ENCODE data around the gene PBX1. TPM values are rescaled to one million over a fixed set of nuclear protein-coding genes. Genes with fewer than 3 reads are reported as not detected.

The PBX1 gene
- total RNA-seq, 1 experiment from 2014 or later: 1.9 TPM

DNA sequence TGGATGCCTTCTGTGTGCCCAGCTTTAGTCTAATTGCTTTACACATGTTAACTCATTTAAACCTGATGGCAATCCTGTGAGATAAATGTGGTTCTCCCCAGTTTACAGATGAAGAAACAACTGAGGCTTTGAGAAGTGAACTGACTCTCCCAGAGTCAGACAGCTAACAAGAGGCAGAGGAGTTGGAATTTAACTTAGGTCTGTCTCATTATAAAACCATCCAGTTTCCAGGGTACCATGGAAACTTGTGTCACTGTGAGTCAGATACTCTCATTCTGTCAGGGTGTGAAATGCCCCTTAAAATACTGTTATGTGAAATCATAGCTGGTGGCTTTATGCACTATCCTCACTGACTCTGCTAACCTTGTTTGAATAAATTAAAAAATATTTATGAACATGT lies 206.6 kb downstream of the PBX1 start:
- no peak for DNase-seq (ENCODE audit: low read depth, low spot score)
- in situ Hi-C loops (cut with HindIII; ENCODE audit: low pct_unique_long_range_greater_than_20kb, low sequenced_read_pairs): no loop called here

DNA sequence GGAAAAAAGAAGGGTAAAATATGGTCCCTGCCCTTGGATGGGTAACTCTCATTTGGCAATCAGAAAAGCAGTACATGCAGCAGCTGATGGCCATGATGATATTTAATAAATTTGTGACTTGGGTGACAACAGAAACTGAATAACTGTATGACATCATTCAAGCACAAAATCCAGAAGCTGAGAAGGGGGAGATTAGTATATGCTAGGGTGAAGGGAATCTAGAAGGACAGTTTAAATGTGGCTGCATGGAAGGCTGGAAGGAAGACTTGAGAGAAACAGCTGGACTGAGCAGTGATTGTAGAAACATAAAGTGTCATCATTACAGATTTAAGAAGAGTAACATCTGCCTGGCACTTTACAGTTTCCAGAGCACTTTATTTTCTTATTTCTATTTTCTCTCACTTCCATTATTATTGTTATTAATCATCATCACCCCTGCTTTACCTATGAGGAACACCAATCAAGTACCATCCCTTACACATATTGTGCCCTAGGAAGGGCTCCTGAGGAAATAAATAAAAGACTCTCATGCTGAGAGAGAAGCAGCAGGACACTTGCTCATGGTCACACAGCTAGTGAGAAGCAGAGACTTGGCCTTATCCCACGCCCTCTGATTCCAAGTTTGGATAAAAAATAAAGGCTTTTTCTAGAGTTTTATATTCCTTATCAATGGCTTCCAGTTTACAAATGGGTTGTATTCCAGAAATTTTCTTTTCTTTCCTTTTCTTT lies 207.2 kb downstream of the PBX1 start:
- in situ Hi-C loops (cut with HindIII; ENCODE audit: low pct_unique_long_range_greater_than_20kb, low sequenced_read_pairs): no loop called here
- DNase-seq (ENCODE audit: low read depth, low spot score): no peak

DNA sequence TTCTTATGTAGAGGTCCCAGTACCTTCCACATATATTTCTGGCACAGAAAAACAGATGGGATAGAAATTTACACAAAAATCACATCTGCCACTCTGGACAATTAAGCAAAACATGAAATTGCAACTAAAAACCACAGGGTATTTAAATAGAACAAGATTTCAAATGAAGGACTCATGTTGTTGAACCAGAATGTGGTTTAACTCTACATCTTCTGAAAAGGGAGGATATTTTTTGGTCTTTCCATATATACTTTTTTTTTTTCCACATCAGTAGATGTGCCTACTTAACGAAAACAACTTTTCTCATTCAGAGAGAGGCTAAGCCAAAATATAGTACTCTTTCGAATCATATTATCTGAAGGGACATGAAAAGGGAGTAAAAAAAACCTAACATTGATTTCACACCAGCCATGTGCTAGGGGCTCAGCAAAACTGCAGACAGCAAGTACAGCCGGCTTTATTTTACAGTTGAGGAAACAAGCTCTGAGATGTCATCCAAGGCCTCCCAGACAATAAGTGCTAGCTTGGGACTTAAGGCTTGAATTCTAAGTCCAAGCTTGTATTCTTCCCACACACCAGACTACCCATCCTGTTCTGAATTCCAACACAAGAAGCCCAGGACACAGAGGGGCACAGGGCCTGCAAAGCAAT lies 208.9 kb downstream of the PBX1 start:
- DNase-seq (ENCODE audit: low read depth, low spot score): no peak
- in situ Hi-C loops (cut with HindIII; ENCODE audit: low pct_unique_long_range_greater_than_20kb, low sequenced_read_pairs): no loop called here

DNA sequence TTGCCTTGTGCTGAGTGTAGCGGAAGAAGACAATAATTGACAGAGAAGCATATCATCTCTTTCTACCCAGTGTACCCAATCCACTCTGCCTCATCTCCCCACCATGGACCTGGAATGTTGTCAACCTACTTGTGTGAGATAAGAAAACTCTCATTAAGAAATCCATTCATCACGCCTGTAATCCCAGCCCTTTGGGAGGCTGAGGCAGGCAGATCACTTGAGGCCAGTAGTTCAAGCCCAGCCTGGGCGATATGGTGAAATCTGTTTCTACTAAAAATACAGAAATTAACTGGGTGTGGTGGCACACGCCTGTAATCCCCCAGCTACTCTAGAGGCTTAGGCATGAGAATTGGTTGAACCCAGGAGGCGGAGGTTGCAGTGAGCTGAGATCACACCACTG lies 209.6 kb downstream of the PBX1 start:
- DNase-seq (ENCODE audit: low read depth, low spot score): no peak
- in situ Hi-C loops (cut with HindIII; ENCODE audit: low pct_unique_long_range_greater_than_20kb, low sequenced_read_pairs): no loop called here

DNA sequence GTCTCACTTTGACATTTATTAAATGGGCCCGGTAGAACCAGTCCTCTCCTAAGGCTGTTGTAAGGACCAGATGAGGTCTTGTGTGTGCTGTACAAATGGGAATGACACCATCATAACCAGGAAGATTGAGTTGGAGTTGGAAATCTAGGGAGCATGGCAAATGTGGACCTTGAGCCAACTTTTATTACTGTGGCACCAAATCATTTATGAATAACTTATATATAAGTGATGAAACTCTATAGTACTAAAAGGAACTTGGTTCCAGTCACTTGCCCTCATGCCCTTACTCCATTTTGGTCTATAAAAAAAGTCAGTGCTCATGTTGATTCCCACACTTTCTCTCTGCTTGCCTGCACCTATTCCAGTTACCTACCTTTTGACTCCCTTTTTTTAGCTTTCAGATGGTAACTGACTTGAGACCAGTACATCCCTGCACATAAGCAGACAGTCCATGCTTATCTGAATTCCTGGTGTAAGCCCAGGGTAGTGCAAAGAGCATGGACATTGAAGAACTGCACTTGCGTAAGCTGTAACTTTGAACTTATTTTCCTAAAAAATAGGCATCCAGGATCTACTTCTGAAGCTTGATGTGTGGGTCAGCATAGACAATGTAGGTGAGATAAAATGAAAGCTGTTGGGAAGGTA lies 210.6 kb downstream of the PBX1 start:
- in situ Hi-C loops (cut with HindIII; ENCODE audit: low pct_unique_long_range_greater_than_20kb, low sequenced_read_pairs): no loop called here
- no peak for DNase-seq (ENCODE audit: low read depth, low spot score)

DNA sequence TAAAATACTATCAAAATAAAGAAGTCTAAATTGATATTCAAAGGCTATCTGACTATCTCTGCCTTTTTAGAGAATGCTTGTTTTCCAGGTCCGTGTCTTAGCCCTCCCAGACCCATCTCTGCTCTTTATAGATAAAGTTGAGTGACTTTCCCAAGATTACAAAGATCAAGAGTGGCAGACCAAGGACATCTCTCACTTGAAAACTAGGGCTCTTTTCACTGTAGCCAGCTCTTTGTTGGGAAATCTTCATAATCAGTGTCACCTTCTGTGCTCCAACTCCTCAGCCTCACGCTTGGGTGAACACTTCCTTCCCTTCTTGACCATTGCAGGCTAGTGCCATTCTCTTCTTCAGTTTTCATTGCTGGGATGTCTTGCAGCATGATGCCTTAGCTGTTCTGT lies 211.1 kb downstream of the PBX1 start:
- in situ Hi-C loops (cut with HindIII; ENCODE audit: low pct_unique_long_range_greater_than_20kb, low sequenced_read_pairs): no loop called here
- no peak for DNase-seq (ENCODE audit: low read depth, low spot score)

DNA sequence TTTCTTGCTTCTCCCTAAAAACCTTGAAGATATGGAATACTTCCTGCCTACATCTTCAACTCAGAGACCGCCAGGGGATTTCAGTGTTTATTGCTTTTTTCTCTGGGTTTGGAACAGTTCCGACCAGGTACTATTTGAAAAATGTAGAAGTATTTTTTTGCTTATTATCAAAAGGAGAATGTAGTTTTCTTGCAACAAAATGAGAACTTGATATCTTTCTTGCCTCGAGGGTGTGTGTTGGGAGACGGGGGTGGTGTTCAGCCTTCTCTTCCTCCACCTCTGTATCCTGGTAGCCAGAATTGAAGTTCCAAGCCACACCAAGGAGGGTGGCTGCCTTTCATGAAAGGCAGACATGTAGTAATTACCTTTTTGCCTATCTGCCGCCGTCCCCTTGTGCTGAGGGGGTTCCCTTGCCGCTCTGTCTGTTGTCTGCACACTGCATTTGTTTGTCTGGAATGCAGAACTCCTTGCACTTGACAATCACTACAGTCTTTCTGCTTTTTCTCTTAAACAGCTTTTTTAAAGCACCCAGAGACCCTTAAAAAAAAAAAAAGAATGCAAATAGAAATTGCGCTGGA lies 212.1 kb downstream of the PBX1 start:
- in situ Hi-C loops (cut with HindIII; ENCODE audit: low pct_unique_long_range_greater_than_20kb, low sequenced_read_pairs): no loop called here
- DNase-seq (ENCODE audit: low read depth, low spot score): no peak

DNA sequence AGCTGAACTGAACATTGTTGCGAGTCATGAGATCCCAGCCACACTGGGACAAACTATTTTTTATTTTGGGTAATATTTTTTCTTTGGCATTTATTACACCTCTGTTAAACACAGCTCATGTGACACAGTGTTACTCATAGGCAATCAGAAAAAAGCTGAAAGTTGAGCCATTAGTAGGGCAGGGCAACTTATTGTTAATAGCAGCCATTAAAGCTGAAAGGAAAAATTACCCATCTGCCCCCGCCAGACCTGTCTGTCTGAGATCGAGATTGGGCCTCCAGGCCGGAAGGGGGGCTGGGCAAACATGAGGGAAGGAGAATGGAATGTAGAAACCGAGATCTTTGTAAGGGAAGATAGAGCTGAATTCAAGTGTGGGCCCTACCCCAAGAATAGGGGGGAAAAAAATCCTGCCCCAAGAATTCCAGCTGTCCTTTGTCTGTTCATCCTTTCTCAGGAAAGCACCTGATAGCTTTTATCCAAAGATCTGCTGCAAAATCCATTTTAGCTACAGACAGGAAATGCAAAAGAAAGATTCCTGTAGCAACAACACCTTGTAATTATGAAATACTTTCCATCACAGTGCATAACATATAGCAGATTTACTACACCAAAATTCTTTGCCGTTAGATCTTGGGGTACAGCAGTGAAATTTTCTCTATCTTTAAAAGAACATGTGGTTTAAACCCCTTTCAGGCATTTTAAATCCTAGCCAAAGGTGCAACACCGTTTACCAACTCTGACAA lies 212.8 kb downstream of the PBX1 start:
- in situ Hi-C loops (cut with HindIII; ENCODE audit: low pct_unique_long_range_greater_than_20kb, low sequenced_read_pairs): no loop called here
- no peak for DNase-seq (ENCODE audit: low read depth, low spot score)

DNA sequence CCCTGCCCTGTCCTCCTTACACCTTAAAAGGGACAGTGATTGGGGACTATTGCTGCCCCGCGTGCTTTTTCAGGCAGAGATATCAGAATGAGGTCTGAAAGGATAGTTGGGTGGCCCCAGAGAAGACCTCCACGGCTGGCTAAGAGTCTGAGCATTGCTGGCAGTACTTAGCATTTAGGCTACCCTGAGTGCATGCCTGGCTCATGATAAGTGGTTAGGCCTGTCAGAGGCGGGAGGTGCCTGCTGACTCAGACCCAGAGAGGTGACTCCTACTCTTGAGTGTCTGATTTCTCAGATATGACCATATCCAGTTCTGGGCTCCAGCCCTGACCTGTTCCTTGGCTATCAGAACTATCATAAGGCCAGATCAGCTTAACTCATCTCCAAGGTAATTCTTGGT lies 213.7 kb downstream of the PBX1 start:
- no peak for DNase-seq (ENCODE audit: low read depth, low spot score)
- in situ Hi-C loops (cut with HindIII; ENCODE audit: low pct_unique_long_range_greater_than_20kb, low sequenced_read_pairs): no loop called here

DNA sequence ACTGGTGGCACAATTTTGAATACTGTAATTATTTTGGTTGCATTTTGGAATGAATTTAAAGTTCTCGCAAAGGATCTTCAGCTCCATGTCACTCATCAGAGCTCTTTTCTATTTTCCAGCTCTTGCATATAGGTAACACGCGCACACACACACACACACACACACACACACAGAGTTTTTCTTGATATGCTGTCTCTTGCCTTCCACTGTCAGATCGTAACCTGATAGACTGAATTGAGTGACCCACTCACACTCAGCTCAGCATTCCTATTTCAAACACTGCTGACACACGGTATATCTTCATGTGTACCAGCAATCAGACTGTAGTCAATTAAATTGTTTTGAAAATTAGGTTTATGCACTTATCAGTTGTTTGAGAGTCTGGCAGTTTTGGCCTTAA lies 214.1 kb downstream of the PBX1 start:
- in situ Hi-C loops (cut with HindIII; ENCODE audit: low pct_unique_long_range_greater_than_20kb, low sequenced_read_pairs): no loop called here
- no peak for DNase-seq (ENCODE audit: low read depth, low spot score)

DNA sequence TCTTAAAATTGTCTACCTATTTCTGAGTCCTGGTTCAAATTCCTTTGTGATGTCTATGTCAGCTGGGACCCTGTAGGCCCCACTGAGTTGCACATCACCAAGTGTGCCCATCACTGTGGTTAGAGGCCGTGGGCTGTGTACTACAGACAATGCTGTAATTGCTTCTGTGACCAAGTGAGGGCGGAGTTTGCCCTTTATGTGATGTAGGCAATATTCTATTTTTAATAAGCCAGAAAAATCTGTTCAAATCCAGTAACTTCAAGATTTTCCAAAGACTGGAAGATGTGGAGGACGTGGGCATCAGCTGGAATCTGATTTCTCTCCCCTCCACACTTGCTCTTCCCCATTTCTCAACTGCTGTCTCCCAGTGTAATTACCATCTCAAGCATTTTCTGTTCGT lies 215.4 kb downstream of the PBX1 start:
- DNase-seq (ENCODE audit: low read depth, low spot score): no peak
- in situ Hi-C loops (cut with HindIII; ENCODE audit: low pct_unique_long_range_greater_than_20kb, low sequenced_read_pairs): no loop called here

DNA sequence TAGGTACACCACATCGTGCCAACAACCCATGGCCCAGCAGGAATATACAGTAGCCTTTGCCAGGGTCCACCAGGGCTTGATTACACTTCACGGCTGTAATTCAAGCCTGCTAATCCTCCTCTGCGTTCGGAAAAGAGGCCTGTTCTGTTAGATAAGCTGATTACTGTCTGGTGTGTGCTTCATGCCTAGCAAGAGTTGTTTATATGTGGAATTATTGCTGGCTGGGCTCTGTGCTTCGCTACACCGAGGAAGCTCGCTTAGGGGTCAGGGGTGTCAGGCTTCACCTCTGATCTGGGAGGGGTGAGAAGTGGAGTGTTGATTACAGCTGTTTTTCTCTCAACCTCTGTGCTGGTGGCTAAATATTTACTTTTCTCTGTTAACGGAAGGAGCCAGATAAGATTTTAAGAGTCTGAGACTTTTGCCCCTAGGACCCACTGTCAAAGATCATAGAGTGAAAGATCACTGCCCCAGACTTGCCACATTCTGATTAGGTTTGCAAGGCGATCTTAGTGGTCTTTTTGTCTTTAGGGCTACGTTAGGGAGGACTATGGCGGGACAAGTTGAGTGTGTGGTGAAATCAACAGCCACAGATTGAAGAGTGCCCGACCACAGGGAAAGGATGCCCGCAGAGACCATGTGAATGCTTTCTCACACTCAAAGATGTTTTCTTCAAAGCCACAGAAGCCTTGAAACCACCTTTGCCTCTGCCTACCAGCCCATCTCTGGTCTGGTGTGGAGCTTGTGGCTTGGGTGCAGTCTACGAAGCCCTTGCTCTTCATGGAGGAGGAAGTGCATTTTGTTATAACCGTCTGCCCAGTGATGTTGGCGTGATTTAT lies 216.1 kb downstream of the PBX1 start:
- DNase-seq (ENCODE audit: low read depth, low spot score): no peak
- in situ Hi-C loops (cut with HindIII; ENCODE audit: low pct_unique_long_range_greater_than_20kb, low sequenced_read_pairs): no loop called here

DNA sequence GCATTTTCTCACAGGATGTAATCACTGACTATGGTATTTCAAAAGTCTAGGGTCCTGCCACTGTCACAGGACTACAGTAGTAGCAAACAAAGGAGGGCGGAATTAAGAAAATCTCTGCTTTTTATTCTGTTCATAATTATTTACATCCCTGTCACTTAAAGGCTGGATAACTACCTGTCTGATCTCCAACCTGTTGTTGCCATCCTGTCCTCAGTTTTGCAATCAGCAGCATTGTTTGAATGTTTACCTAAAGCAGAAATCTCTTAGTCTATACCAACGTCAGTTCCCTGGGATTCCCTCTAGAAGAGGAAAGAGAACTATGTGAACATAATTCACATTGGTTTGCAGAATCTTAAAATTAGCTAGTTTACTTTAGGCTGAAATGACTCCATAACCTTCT lies 218.5 kb downstream of the PBX1 start:
- in situ Hi-C loops (cut with HindIII; ENCODE audit: low pct_unique_long_range_greater_than_20kb, low sequenced_read_pairs): no loop called here
- no peak for DNase-seq (ENCODE audit: low read depth, low spot score)

DNA sequence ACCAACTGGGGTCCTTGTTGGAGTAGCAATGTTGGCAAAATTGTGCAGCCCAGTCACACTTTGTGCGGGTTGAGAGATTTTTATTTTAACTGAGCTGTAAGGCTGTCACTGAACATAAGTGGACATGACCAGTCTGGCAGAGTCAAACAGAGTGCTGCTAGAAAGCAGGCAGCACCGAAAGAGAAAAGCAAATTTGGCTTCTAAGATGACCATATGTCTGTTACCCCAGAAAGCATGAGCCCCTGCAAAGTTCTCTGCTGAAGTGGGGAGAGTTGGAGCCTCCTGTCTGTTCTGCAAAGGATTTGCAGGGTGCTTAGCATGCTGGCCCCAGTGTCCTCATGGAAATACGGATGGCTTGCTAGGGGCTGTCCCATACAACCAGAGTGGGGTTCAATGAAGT lies 220.4 kb downstream of the PBX1 start:
- in situ Hi-C loops (cut with HindIII; ENCODE audit: low pct_unique_long_range_greater_than_20kb, low sequenced_read_pairs): no loop called here

DNA sequence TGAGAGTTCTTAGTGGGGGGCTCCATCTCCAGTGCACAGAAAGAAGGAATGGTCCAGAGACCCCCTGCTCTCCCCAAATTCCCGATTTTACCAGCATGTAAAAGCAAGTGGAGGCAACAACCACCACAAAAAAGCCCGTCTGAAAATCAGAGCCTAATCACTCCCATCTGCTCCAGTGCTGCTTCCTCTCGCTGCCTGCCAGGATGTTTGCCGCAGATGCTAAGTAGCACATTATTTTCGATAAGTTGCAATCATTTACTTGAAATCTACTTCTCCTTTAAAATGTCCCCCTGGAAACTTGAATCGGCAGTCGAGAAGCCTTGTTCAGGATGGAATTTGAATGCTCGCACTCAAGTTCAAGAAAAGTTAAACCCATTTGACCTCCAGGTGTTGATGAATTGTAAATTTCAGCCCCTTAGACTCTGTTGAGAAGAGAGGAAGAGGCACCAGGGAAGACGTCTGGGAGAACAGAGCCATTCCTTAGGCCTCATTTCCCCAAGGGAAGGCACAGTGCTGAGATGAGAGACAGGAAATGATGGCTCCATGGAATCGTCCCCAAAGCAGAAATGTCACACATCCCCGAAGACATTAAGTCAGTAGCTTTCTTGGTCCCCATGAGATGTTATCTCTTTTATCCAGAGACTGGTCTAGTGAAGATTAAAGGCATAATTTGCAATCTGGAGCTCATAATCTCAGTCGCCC lies 221.3 kb downstream of the PBX1 start:
- in situ Hi-C loops (cut with HindIII; ENCODE audit: low pct_unique_long_range_greater_than_20kb, low sequenced_read_pairs): no loop called here
- DNase-seq (ENCODE audit: low read depth, low spot score): no peak

More for the DNA sequence above, 220.4 kb downstream of the PBX1 start:
- DNase-seq (ENCODE audit: low read depth, low spot score): no peak

DNA sequence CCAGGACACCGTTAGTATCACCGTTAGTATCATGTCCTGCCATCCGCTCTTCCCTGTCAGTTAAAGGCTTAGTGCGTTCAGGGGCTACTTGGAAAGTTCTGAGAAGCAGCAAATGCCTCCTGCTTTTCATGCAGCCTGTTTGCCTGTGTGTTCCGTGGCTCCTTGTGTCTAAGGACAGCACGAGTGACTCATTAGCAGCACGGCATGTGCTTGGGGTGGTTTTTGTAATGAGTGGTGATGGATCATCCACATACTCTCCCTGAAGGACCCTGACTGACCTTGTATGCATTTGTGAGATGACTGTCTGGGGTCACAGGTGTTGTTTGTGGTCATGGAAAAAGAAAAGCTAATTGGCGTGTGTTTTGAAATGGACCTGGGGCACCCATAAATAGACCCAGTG lies 221.9 kb downstream of the PBX1 start:
- no peak for DNase-seq (ENCODE audit: low read depth, low spot score)
- in situ Hi-C loops (cut with HindIII; ENCODE audit: low pct_unique_long_range_greater_than_20kb, low sequenced_read_pairs): no loop called here

DNA sequence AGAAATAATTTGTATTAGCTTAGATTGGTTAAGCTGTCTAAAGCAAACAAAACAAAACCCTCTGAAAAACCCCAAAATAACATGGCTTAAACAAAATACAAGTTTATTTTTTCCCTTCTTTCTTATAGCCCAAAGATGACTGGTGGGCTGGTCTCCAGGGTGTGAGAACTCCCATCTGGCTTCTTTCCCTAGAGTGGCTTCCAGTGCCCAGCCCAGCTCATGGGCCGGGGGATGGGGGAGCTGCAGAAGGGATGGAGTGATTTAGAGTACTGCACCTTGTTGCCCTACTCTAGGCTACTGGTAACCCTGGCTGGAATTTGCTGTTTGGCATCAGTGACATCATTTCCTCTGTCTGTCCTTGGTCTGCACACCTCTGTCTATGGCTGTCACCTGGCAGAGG lies 223.0 kb downstream of the PBX1 start:
- in situ Hi-C loops (cut with HindIII; ENCODE audit: low pct_unique_long_range_greater_than_20kb, low sequenced_read_pairs): no loop called here
- no peak for DNase-seq (ENCODE audit: low read depth, low spot score)

All from SK-MEL-5 (cell line).